Measurements from ENCODE around the gene TJP1.
"Not testable (repeated sequence)": the region's sequence is repeated elsewhere in the genome, so short reads cannot be mapped to it uniquely, and the experiment has no call there.

Gene TJP1

DNA sequence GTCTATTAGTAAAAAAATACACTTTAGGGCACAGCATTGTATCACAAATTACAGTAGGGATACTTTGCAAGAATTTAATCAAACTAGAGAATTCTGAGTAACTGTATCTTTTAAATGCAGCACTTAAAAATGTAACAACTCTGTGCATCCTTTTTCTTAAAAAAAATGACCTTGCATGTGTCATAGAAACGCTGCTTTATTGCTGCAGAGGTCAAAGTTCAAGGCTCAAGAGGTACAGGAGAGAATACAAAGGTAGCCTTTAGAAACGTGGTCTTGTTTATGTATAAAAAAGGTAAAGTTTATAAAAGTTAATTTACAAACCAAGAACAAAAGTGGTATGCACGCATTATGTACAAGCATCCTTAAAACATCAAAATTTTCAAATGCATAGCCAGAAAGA, 122.0 kb downstream of the TJP1 start:
- DNase-seq (ENCODE audit: low spot score): no peak

DNA sequence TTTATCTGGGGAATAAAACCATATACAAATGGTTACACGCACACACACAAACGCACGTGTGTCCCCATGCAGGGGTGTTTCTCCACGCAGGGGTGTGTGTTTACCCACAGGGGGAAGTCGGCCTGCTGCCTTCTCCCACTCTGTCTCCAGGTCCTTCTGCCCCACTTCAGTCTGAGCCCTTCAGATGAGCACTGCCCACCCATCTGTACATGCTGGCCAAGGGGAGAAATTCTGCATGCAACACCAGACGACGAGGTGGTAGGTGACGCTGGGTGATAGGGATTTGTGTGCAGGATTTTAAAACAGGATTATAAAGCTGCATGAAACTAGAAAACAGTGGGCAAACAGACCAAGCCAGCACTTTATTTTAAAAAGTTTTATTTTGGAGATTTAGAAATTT, 122.5 kb downstream of the TJP1 start:
- no peak for DNase-seq (ENCODE audit: low spot score)

DNA sequence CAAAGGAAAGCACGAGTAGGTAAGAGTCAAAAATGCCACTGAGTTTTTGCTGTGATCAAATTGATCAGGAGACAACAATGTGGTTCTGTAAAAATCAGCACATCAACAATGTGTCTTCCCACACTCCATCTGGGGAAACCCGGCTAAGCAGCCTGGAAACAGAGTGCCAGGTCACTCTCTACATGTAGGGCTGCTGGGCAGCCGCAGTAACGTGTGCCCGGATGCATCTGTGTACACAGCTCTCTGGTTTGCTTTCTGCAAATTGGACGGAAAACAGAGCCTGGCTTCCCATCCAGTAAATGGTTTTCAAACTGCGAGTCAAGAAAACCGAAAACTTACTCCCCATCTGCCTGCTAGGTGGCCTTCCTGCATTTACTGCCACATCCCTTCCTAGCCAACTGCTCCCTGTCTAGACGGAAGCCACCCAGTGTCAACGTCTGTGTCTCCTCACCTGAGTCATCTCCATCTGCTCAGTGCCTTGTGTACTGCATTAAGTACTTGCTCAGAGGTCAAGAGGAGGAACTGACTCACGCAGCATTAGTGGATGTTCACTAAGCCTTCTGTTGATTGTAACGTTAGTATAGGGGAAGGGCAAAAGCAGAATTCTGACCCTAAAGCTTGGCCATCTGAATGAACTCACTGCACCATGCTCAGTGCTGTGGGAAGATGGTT, 124.1 kb downstream of the TJP1 start:
- DNase-seq (ENCODE audit: low spot score): no peak

DNA sequence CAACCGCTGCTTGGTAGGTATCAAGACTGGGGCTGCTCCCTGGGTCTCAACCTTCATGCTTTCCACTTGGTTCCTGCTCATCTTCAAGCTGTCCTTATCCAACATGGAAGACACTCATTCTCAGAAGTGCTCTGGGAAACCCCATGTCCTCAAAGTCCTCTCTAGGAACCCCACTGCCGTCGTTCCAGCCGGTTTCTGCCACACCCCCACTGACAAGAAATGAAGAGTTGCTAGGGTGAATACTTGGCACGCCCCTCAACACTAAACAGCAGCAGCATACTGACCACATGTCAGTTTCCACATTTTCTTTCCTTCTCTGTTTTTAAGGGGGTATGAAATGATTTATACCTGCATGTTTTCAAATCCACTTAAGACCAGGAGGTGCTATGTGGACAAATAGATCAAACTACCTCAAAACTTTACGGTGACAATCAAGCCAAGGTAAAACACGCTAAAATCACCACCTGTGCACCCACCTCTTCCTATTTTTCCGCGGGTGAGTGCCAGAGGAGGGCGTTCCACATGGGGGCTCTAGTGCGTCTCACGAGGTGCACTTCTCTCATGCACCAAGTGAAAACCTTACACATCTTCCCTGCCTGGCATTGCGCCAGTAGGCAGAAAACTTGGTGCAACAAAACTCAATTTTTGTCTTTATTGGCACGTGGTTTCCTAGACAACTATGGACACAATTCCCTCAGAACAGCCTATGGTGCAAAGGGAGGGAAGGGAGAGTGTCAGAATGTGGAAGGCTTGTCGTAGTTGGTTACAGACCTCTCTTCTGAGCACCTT, 125.1 kb downstream of the TJP1 start:
- DNase-seq (ENCODE audit: low spot score): no peak

DNA sequence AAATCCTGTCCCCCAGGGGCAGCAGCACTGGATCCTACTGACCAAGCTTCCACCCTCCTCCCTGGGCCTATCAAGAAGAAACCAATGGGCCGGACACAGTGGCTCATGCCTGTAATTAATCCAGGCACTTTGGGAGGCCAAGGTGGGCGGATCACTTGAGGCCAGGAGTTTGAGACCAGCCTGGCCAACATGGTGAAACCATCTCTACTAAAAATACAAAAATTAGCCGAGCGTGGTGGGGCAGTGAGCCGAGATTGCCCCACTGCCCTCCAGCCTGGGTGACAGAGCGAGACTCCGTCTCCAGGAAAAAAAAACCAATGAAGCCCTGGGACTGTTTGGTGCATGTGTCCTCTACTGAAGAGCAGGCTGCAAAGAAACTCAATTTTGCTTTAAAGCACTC, 125.8 kb downstream of the TJP1 start:
- not testable (repeated sequence) for DNase-seq (ENCODE audit: low spot score)

DNA sequence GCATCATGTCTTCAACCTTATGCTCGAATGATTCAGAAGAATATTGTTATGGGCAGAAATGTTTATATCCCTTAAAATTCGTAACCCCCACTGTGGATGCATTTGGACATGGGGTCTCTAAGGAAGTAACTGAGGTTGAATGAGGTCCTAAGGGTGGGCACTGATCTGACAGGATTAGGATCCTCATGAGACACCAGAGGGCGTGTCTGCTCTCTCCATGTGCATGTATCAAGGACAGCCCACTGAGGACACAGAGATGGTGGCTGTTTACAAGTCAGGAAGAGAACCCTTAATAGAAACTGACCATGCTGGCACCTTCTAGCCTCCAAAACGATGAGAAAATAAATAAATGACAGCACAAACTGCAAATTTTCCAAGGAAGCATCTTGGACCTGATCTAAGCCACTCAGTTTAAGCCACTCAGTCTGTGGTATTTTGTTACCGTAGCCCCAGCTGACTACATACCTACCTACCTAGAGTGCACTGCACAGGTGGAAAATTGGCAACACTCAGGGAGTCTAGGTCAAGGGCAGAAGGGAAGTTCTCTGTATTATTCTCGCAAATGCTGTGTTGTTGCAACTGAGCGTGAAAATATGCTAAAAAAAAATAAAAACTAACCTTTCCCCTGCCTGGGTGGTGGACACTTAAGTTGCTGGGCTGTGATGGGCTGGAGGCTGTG, 126.6 kb downstream of the TJP1 start:
- no peak for DNase-seq (ENCODE audit: low spot score)

DNA sequence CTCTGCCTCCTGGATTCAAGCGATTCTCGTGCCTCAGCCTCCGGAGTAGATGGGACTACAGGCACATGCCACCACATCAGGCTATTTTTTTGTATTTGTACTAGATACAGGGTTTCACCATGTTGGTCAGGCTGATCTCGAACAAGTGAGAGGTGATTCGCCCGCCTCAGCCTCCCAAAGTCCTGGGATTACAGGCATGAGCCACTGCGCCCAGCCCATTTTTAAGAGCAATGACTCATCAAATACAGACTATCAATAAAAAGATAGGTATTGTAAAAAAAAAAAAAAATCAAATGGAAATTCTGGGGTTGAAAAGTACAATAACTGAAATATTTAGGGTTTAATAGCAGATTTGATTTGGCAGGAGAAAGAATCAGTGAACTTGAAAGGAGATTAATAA, 129.0 kb downstream of the TJP1 start:
- no peak for DNase-seq (ENCODE audit: low spot score)

DNA sequence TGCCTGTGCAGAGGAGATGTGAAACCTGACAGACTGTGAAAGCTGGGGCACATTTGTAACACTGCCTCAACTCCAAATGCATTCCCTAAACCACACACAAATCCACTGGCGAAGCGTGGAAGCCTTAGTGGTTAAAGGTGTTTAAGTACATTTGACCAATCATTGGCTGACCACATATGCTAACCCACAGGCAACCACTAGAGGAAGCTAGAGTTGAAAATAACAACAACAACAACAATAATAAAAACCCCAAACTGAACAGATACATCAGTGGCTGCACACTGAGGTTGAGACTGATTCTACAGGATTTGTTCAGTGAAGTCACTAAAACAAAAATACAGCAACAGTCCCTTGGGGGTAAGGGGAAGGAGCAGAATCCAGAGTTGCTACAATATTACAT, 129.7 kb downstream of the TJP1 start:
- no peak for DNase-seq (ENCODE audit: low spot score)

DNA sequence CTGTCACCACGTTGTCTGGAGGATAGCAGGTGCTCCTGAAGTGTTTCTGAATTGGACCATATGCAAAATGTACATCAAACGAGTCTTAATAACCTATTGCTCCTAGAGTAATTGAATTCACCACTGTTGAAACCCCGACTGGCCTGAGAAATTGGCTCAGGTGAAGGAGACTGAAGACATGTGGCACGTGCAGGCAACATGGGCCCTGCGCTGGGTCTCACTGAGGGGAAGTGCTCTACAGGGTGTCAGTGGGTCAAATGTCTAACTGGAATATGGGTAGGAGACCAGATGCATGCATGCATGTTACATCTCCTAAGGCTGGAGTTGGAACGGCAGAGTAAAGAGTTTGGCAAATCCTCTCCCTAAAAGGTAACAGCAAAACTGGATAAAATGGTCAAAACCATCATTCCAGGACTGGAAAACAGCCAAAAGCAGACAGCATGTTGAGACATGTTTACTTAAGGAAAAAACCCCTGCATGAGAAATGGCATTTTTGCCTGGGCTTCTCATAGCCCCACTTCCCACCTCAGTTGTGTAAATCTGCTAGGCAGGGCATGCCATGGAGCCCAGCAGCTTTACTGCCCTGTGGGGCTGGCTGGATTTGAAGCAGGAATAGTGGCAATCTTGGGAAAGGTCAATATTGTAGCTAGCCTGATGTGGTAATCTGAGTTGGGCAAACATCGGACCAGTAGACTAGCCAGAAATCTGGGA, 131.3 kb downstream of the TJP1 start:
- DNase-seq (ENCODE audit: low spot score): no peak

DNA sequence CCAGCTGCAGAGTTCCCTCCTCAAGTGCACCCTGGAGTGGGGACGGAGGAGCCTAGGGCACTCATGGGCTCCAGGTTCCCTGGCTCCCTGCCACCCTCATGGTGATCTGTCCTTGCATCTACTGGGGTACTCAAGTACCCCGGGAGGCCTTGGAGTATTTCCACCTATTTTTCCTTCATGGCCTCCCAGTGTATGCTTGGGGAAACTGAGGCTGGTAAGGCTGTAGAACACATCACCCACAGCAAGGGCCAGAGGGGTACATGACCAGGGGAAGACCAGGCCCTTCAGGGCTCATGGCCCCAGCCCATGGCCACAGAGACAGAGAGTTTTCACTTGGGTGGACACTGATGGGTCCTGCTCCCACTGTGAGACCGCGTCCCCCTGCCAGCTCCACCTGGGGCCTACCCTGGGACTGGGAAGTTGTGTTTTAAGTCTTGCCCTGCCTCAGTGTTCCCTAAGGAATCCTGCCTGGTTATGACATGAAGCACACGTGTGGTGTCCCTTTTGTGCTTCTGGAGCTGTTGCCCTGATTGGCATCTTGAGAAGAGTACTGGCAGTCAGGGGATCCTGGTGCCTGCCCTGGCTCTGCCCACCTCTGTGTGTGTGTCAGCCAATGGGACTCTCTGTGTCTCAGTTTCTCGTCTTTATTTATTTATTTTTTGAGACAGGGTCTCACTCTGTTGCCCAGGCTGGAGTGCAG, 132.8 kb downstream of the TJP1 start:
- DNase-seq (ENCODE audit: low spot score): no peak

DNA sequence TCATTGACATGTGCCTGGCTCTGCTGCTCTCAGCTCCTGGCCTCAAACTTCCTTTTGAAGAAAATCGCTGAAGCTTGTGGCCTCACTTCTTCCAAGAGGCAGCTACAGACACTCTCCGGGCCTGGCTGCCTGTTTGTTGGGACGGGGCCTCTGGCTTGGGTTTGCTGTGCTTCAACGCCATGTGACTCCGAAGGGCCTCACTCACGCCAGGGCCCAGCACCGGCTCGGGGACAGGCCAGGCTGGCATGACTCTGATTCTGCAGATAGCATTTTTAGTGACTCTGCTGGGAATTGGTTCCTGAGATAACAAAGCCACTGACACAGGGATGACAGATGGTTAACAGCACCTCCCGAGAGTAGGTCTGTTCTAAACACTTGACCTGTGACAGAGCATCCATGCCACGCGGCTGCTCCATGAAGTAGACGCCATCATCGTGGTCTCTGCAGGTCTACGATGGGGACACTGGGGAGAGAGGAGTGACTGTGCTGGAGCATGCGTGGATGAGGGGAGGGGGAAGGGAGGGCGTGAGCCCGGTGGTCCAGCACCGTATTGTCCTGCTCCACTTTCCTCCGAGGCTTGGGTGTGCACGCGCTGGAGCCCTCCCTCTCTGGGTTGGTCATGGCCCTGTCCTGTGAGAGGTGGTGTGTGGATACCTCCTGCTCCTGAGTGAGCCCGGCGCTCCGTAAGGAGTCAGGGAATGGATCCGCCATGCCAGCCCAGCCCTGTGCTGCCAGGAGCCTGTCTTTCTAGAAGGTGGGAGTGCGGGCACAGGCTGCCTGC, 133.6 kb downstream of the TJP1 start:
- DNase-seq (ENCODE audit: low spot score): no peak

DNA sequence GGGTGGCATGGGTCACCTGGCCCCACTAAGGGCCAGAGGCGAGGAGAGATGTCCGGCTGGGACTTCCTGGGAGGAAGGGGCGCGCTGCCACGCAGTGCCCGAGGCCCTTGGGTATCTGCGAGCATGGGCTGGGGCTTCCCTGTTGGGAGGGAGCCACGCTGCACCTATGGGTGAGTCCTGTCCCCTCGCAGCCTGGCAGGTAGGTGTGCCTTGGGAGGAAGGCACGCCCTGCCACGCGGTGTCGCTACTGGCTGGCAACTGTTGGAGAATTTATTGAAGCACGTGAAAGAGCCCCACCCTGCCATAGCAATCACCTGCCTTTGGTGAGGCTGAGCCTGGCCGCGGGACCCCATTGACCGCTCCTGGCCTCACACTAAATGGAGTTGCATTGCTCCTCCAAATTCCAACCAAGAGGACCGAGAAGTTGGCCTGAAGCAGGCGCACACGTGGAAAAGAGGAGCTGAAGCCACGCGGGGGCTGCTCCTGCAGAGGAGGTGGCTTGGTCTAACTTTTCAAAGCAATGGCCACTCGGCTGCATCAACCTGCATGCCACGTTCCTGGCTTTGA, 134.2 kb downstream of the TJP1 start:
- DNase-seq (ENCODE audit: low spot score): no peak

DNA sequence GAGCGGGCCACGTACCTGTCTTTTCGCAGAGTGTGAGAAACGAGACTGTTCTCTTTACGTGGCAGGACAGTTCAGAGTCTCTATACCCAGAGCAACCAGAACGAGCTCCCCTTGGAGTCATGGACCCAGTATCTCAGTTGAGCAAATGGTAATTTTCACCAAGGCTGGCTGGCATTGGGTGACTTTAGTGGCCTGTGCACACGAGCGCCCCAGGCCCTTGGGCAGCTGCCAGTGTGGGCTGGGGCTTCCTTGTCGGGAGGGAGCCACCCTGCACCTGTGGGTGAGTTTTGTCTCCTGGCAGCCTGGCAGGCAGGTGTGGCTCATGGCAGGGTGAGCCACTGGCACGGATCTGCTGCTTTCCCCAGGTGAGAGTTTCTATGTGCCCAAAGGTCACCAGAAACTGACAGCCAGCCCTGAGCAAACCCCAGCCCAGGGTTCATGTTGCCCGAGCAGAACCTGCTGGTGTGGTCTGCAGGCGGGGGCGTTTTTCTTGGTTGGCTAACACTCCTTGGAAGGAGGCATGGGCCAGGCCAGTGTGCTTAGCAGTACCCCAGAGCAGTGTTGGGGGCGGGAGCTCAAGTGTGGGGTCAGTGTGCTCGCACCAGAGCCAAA, 135.0 kb downstream of the TJP1 start:
- no peak for DNase-seq (ENCODE audit: low spot score)

DNA sequence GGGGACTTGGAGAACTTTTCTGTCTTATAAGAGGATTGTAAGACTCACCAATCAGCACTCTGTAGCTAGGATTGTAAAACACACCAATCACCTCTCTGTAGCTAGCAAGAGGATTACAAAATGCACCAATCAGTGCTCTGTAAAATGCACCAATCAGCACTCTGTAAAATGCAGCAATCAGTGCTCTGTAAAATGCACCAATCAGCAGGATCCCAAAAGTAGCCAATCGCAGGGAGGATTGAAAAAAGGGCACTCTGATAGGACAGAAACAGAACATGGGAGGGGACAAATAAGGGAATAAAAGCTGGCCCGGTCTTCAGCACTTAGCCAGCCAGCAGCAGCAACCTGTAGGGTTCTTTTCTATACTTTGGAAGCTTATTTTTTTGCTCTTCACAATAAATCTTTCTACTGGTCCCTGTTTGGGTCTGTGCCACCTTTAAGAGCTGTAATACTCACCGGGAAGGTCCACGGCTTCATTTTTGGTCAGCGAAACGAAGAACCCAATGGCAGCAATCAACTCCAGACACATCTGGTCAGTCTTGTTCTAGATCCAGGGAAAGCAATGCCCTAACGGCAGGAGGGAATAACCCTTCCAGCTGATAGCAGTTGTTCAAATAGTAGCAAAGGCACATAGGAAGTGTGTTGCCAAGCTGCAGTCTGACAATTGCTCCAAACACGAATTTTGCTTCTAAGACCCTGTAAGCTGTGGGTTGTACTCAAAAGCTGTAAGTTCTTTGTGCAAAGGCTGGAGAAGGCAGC, 135.6 kb downstream of the TJP1 start:
- DNase-seq (ENCODE audit: low spot score): no peak

DNA sequence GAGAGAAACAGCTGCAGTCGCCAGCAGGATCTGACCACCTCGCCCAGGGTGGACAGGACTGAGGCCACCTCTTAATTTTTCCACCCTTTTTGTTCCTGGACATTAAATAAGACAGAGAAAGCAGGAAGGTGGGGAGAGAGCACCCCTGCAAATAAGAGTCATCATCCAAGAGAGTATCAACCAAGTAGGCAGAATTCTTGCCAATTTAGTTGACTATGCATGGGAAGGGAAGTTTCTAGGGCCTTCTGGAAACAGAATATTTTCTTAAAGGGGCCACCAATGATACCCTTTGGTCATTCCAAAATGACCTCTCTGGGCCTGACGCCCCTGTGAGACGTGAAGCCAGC, 136.2 kb downstream of the TJP1 start:
- no peak for DNase-seq (ENCODE audit: low spot score)

DNA sequence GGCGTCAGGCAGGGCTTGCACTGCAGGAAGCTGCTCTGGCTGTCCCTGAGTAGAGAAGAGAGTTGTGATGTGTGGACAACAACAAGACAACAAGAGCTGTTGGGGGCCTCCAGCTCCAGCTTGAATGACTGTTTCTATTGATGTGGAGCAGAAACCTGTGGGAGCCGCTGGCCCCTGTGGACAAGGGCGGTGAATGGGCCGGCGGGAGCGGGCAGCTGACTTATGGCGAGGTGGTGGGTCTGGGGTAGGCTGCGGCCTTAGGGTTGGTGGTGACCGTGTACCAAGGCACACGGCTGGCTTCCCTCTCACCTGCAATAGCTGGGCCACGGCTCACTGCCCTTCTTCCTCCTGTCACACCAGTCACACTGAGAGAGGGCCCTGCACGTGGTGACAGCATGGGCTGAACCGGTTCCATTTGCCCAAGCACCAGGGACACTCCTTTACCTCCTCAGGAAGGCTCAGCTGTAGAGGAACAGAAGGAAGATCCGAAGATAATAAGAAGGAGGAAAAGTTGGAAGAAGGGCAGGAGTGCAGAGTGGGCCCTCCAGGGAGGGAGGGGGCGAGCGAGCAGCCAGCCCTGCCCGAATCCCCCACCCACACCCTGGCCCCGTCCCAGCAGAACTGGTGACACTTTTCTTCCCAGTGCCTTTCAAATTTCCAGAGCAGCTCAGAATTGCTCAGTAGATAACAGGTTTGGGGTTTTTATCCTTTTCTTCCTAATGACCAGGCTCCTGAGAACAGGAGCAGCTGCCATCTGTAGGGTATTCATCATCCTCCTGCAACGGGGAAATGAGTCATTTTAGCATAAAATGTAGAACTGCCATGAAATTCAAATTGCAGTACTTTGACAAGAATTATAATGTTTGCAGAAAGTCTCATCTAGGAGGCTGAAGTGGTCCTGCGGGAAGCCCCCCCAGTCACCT, 136.9 kb downstream of the TJP1 start:
- peak; percentile 69 for DNase-seq (ENCODE audit: low spot score)

DNA sequence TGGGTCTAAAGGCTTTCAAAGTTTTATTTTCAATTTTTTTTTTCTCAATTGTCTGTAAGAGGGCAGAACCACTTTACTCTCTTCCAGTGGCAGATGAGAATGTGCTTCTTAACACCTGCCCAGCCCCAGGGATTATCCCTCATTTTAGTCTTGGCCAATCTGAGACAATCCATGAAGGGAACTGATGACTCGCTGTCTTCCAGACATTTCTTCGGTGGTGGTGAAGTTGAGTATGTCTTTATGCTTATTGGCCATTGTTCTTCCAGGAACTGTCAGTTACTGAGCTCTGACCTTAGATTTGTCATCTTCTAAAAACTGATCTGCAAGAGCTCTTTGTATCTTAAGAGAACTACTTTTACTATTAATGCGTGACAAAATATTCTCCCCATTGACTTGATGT, 139.5 kb downstream of the TJP1 start:
- no peak for DNase-seq (ENCODE audit: low spot score)

DNA sequence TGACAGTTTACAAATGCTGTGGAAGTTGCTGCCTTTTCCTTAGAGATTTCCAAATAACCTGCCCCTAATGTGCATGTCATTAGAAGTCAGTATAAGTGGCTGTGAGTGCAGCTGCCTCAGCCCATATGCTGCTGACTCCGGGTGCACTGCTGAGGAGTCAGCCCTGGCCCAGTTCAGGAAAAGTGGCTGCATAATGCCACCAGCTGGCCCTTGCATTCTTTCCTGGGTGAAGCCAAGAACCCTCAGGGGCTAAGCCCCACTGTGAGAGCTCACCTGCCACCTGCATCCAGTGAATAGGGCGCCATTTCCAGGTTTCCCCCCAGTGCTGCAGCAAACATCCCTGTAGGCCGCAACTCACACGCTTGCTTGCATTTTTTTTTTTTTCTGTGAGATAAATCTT, 139.9 kb downstream of the TJP1 start:
- no peak for DNase-seq (ENCODE audit: low spot score)

DNA sequence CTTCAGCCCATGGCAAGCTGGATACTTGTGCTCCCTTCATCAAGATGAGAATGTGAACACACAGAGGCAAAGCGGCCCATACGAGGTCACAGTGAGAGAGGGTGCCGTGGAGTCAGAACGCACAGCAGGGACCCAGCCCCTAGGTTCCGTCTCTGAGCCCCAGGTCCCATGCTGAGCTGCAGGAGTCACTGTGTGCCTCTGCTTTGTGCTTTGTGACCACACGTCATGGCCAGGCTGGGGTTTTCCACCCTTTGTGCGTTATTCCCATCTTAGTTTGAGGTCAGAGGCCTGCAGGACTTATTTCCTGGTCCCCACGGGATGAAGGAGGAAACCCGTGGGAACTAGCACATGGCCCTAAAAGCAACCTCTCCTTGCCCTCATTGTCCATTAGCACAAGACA, 140.3 kb downstream of the TJP1 start:
- no peak for DNase-seq (ENCODE audit: low spot score)
